GM18520 (cell line): ENCODE results near the gene RAE1.
"Not testable (repeated sequence)": the region's sequence is repeated elsewhere in the genome, so short reads cannot be mapped to it uniquely, and the experiment has no call there.

Source experiments
- ATAC-seq: cut with Tn5 transposase; IDR thresholded peaks from one replicate; pipeline ENCODE4 v1.9.1; 2021; ENCODE audit not compliant: unreplicated experiment

Gene RAE1

DNA sequence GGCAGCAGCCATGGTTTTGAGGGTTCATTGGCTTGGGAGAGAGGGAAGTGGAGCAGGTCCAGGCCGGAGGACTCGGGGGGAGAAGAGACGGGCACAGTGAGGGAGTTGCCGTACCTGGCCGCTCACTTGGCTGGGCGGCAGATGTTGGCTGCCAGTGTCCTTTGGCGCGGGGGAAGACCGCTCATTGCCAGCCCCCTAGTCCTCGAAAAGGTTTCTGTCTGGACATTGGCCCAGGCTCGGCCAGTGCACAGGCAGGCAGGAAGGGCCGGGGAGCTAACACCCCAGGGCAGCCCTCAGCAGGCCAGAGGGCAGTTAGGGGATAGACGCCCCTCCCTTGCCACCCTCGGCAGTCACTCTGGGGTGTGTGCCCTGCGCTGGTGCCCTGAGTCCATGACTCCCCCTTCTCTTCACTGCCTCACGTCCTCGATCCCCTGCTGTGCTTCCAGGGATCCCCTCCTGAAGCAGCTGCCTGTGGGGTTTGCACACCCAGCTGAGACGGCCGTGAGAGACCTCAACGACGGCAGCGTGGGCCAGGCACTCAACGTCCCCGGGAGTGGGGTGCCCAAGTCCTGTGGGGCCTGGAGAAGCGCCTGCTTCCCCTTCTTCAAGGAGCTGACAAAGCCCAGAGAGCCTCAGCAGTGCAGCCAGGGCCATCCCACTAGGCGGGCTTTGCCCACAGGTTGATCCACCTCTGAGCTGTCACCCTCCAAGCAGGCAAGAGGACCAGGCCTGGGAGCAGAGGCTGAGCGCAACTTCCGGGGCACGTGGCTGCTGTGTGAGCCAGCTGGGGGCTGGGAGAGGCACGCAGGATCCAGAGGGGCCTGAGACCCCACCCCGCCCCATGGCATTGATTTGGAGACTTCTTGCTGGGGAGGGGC lies 60.6 kb downstream of the RAE1 start:
- ATAC-seq, result no peak

DNA sequence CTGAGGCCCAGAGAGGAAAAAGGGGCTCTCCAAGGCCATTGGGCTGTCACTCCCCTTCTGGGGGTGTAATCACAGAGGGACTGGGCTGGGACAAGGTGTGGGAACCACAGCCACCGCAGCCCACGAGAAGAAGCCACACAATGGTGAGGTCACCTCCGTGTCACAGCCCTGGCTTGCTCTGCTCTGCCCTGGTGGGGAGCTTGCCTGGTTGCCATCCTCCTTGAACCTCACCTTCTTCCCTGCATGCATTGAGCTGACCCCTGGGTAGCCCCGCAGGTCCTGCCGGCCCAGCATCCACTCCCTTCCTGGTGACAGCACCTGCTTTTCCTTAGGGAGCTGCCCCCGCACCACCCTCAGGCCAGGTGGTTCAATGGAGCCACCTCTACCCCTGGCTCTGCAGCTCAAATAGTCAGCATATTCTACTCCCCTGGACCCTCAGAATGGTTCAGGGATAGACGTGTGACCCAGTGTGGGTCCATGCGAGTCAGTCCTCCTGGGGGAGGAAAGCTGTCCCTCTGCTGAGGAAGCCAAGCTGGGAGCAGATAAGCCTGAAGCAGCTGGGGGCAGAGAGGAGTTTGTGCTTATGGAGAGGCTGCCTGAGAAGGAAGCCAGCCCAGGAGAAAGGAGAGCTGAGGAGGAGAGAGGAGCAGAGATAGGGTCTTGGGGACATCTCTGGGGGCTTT lies 61.4 kb downstream of the RAE1 start:
- no peak for ATAC-seq

DNA sequence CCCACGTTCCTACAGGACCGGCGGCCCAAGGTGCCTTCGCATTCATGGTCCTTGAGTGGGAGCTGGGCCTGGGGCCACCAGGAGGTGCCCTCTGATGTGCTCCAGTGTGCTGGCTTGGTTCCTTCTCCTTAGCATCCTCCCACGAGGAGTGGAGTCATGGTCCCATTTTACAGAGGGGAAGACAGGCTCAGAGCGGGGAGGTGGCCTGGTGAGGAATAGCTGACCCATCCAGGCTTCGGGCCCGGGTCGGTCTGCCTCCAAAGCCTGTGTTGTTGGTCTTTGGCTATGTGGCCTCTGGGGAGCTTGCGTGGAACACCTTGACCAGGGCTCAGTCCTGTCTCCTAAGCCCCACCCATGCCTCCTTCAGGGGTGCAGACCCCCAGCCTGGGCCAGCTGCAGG lies 62.9 kb downstream of the RAE1 start:
- no peak for ATAC-seq

DNA sequence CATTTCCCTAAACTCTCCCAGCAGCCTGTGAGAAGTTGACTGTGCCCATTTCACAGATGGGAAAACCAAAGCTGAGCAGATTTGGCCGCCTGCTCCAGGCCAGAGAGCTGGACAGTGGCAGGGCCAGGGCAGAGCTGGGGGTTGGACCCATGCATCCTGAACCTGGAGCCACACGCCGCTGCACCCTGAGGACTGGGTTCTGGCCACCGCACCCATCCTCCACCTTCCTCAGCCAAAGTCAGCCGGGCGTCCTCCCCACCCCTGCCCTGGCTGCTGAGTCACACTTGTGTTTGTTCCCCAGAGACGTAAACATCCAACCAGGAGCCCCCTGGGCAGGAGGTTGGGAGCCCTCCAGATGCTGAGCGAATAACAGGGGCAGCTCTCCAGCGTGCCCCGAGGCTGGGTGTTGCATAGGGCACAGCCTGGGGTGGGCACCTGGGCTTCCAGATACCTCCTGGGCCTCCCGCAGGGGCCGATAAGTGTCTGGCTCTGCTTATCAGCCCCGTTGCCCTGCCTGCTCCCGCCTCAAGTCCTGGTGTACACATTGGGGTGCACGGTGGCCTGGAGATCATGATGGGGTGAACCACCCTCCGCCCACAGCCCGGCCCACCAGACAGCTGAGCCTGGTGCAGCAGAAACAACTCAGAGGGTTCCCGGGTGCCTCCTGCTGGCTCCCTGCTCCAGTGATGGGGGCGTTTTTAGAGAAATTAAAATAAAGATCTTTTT lies 64.0 kb downstream of the RAE1 start:
- ATAC-seq, result no peak

DNA sequence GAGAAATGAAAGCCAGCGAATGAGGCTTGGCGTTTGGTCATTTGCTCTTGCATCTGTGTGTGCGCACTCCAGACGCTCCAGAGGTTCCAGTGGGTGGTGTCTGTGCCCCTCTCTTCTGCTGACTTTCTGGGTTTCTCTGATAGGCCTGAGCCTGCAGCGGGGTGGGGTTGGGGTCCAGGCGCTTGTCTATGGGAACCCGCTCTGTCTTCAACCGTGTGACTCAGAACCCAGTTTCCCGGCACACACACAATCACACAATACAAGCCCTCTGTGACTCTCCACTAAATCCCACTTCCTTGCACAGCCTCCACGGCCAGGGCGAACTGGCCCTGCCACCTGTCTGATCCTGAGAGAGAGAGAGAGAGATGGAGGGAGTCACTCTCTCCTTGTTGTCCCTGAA lies 64.7 kb downstream of the RAE1 start:
- no peak for ATAC-seq

DNA sequence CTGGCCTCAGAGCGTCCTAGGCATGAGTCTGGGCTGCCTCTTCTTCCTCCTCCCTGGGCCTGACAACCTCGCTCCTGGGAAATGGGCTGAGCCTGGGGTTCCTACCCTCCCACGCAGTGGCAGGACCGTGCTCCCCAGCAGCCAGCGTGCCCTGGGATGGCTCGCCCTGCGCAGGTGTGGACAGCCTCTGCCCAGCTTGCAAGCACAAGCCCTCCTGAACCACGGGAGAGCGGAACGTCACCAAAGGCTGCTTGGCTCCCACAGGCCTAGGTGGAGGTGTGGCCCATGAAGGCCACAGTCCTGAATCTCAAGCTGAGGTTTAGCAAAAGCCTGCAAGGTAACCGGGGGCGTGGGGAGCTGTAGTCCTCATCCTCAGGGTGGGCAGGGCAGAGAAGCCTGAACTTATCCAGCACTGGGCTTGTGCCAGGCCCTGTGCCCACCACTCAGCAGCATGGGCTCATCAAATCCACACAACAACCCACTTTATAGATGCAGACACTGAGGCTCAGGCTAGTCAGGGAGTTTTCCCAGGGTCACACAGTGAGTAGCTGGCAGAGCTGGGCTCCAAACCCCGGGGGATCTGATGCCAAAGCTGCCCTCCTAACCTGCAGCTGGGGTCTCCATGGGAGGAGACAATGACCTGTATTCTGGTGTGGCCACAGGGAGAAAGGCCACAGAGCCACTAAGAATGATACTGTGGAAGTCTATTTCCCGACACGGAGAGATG lies 65.4 kb downstream of the RAE1 start:
- no peak for ATAC-seq

DNA sequence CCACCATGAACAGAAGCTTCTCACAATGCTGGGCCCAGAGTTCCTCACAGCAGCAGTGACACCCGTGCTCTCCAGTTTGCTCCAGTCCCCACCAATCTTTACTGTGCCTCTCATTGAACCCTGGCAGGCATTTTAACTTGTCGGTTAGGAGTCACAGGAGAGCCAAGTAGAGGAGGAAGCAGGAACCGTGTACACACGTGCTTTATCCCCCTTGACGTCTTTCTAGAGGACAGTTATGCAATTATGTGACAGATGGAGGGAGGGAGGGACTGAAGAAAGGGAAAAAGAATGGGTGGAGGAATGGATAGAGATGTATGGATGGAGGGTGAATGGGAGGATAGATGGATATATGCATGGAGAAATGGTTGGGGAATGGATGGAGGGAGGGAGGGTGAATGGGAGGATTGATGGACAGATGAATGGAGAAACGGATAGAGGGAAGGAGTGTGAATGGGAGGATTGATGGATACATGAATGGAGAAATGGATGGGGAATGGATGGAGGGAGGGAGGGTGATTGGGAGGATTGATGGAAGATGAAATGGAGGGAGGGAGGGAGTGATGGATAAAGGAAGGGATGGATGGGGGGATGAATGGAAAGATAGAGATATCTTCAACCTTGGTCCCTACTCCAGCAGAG lies 66.1 kb downstream of the RAE1 start:
- ATAC-seq, result no peak

DNA sequence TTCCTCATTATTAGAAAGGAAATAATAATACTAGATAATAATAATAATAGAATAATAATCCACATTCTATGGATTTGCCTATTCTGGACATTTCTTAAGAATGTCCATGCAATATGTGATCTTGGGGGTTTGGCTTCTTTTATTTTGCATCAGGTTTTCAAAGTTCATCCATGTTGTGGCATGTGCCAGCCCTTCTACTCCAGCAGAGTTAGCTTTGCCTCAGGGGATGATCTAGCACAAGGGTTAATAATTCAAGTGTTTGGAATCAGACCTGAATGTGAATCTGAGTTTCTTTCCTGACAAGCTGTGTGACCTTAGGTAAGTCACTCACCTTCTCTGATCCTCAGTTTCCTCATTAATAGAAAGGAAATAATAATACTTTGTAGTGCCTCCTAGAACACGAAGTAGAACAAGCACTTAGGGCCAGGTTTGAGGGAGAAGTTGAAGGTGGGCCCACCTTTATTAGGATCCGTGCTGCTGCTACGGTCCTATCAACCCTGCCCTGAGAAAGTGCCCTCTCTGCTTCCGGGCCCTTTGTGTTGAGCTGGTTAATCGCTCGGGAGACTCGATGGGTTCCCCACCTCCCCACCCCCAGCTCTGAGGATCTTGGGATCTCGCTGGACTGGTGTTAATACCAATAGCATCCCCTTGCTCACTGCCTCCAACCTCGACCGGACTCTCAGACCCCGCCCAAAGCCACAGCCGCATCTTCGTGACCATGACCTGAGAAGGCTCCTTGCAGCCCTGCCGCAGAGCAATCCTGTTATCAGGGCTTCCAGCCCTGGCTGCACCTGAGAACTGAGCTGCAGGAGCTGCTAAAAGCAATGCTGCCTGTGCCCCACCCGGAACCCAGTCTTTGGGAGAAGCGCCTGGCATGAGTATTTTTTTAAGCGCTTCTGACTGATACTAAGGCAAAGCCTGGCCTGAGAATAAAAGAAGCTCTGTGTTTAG lies 67.0 kb downstream of the RAE1 start:
- ATAC-seq, result no peak

DNA sequence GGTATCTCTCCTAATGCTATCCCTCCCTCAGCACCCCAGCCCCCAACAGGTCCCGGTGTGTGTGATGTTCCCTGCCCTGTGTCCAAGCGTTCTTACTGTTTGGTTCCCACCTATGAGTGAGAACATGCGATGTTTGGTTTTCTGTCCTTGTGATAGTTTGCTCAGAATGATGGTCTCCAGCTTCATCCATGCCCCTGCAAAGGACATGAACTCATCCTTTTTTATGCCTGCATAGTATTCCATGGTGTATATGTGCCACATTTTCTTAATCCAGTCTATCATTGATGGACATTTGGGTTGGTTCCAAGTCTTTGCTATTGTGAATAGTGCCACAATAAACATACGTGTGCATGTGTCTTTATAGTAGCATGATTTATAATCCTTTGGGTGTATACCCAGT lies 68.4 kb downstream of the RAE1 start:
- not testable (repeated sequence) for ATAC-seq

DNA sequence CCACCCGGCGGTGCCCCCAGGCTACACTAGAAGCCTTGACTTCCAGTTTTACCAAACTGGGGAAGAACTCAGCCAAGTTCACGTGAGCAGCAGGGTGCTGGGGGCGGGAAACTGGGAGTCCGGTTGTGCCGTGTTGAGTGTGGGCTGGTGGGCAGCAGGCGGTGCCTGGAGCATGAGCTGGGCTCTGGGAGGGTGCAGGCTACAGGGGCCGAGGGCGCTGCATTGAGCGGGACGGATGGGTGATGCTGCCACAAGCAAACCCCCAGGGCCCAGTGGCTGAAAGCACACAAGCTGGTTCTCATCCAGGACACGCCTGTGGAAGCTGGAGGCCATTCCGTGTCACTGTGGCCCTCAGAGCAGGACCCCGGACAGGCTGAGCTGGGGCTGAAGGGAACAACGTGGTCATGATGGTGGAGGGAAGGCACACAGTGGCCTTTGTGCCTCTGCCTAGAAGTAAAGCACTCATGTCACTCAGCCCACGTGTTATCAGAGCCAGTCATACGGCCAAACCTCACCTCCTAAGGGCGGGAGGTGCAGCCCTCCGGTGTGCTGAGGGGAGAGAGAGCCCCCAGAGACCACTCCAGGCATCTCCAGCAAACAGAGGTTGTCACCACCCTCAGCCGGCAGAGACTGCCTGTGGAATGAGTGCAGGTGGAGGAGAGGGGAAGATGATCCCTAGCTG lies 69.7 kb downstream of the RAE1 start:
- no peak for ATAC-seq

DNA sequence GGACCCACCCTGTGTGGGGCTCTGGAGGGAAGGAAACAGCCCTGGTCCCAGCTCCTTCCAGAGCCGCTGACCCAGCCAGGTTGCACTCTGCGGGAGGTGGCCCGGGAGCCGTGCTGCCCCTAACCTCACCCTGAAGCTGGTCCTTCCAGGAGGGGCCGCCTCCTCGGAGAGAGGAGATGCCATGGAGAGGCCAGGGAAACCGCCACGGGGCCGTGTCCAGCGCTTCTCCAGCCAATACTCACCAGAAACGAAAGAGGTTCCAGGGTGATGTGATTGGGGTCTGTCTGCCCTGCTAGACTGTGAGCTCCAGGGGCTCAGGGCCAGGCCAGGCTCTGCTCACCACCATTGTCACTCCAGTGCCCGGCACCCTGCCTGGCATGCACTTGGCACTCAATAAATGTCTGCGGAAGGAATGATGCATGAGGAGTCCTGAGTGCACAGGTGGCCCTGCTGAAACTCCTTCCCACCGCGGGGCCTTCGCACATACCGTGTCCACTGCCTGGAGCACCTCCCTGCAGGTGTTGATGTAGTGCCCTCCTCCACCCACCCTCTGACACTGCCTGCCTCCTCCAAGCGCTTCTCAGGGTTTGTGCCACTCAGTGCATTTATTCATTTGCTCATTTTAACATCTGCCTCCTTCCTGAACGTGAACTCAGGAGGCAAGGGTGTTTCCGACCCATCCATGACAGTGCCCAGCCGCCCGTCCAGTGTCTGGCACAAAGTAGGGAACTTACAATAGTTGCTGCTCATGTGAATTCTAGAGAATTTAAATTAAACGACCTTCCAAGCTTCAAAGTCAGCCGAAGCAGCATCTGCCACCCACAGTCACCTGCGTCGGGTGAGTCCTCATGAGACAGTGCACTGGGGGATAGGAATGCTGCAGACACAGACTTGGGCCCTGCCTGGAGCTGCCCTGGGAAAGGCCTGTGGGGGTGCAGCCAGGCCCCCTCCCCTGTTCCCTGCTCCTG lies 70.5 kb downstream of the RAE1 start:
- no peak for ATAC-seq

DNA sequence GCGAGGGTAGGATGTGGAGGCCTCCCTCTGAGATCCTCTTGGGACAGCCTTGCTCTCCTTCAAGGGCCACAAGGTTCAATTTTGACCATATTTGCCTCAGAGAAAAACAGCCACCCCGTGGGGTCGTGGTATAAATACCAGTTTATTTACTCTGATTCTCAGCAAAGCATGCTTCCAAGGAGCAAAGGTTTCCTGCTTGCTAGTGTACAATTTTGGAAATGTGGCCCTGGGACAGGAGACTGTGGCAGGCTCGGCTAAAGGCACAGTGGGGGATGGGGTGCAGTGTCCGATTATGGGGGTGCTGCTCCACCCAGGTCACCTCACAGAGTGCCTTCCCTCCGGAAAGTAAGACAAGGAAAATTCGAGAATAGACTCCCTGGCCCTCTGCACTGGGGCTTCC lies 71.2 kb downstream of the RAE1 start:
- ATAC-seq, result no peak

DNA sequence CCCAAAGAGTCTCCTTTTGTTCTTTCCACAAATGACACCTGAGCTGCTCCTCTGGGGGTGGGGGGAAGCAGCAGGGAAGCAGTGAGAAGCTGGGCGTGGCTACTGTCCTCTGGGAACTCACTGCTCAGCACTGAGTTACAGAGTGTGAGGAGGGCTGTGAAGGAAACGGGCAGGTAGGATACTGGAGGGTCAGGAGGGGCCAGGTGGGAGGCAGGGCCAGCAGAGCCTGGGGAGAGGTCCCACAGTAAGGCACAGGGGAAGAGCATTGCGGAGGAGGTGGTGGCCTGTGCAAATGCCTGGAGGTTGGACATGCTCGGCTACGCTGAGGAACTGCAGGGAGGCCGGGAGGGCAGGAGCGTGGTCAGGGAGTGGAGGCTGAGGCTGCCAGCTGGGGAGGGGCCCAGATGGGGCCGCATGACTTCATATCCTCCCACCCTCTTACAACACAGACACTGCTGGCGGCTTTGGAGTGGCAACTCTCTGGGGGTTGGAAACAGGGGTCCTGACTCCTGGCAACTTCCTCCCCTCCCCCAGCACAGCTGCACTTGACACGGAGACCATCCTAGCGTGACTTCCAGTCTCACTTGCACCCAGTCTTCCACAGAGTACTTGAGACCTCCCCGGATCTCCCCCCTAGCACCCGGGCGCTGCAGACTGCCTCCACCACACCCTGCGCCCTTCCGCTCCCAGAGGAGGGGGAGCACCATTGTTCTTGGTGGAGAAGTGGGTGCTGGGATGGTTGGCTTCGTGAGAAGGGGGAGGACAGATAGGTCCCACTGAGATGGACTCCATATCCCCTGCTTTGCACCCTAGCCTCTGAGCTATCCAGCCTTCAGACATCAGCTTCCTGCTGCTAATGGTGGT lies 74.3 kb downstream of the RAE1 start:
- no peak for ATAC-seq

DNA sequence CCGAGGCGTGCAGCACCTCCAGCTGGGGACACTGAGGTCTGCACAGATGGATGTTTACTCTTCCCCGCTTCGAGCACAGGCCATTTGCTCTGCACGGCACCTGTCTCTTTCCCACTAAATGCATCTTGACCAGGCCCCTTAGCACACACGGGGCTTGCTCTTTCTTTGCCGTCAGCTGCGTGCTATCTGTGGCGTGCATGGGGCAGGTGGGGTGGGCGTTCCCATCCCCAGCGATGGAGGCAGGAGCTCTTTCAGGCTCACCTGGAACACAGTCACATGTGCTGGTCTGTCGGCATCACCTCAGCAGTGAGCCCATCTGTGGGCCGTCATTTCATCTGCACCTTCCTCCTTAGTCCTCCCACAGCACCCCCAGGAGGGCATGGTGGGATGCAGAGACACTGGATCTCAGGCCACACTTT lies 75.2 kb downstream of the RAE1 start:
- no peak for ATAC-seq

DNA sequence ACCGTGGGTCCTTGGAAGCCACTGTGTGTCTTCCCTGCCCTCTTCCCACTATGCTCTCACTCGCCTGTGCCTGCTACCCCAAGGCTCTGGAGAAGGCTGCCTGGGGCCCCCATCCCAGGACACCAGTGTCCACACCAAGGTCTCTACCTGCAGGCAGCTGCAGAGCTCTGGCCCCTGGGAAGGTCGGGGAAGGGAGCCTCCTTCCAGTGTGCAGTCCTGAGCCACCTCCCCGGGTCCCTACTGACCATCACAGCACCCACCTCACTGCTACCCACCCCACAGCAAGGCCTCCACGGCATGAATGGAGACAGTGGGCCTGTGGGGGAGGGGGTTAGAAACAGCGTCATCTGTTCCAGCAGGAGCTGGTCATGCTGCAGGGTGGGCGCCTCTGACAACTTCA lies 75.8 kb downstream of the RAE1 start:
- ATAC-seq, result no peak

DNA sequence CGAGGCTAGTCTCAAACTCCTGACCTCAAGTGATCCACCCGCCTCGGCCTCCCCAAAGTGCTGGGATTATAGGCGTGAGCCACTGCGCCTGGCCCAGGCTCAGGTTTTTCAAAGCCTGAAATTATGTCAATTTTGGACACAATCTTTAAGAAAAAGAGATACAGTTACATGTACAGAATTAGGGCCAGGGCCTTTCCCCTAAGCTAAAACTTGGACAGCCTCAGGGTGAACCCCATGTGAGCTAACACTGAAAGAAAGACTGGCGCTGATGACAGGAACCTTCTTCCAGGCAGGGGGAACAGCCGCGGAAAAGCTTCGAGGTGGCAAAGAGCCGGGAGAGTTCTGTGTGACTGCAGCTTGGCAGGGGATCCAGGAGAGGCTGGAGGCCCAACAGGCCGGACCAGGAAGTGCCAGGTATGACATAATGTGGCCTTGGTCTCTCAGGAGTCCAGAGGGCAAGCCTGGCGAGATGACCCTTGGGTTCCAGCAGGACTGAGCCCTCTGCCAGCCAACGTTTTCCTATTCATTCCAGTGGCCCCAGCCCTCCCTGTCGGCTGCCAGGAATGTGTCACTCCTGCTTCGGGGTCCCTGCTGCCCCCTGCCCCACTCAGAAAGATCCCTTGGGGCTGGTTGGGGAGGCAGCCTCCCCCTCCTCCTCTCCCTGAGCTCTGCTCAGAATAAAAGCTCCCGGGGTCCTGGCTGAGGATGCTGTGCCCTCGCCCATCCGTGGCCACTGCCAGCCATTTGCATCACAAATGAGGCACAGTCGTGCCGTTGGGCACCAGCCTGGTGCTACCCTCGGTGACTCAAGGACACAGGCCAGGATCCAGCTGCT lies 77.5 kb downstream of the RAE1 start:
- no peak for ATAC-seq
